H1 (cell line): ENCODE data around the gene WNT3A.

Source experiments
- BCL11A ChIP-seq, 2 experiments: IDR thresholded peaks; one replicate each; pipeline ENCODE4 v1.6.1; 2011; ENCODE audit warnings: low read depth in 2 of 2, low read length in 2 of 2, mild to moderate bottlenecking in 2 of 2
- CHD7 ChIP-seq: fragments of 300-600 bp; sonication (generic); IDR thresholded peaks from 2 replicates; pipeline ENCODE4 v1.7.1; 2012; ENCODE audit warnings: low read length, moderate library complexity, mild to moderate bottlenecking, inconsistent platforms; ENCODE audit not compliant: insufficient replicate concordance
- CTCF ChIP-seq, 3 experiments: IDR thresholded peaks; 1 replicate in 2 of 3; 2 replicates in 1 of 3; pipeline versions ENCODE4 v1.5.1 to v1.6.1; 2011; ENCODE audit warnings: low read length in 3 of 3, mild to moderate bottlenecking in 3 of 3, inconsistent platforms in 2 of 3, low read depth in 1 of 3, moderate library complexity in 1 of 3; ENCODE audit not compliant: insufficient read depth in 1 of 3; ENCODE audit errors: control extremely low read depth in 1 of 3
- EP300 ChIP-seq, 2 experiments: IDR thresholded peaks; 1 replicate in 1 of 2; 2 replicates in 1 of 2; pipeline ENCODE4 v1.6.1; 2011 to 2012; ENCODE audit warnings: low read depth in 2 of 2, low read length in 2 of 2, mild to moderate bottlenecking in 2 of 2, borderline replicate concordance in 1 of 2, inconsistent platforms in 1 of 2, moderate library complexity in 1 of 2
- KDM1A ChIP-seq: fragments of 200-600, 300-600 bp; sonication (generic); IDR thresholded peaks from 2 replicates; pipeline ENCODE4 v1.7.1; 2016; ENCODE audit warnings: mild to moderate bottlenecking, low read length, borderline replicate concordance
- POLR2A ChIP-seq, 2 experiments: IDR thresholded peaks; 1 replicate in 1 of 2; 2 replicates in 1 of 2; pipeline ENCODE4 v1.6.1; 2011; ENCODE audit warnings: low read depth in 2 of 2, low read length in 2 of 2, mild to moderate bottlenecking in 2 of 2; ENCODE audit errors: control extremely low read depth in 1 of 2
- RAD21 ChIP-seq, 2 experiments: IDR thresholded peaks in 1 of 2; conservative IDR thresholded peaks in 1 of 2; 2 replicates each; pipeline ENCODE4 v1.6.1; 2011; ENCODE audit warnings: low read depth in 2 of 2, low read length in 2 of 2, improper control_type of control experiment in 1 of 2, inconsistent platforms in 1 of 2, mild to moderate bottlenecking in 1 of 2, moderate library complexity in 1 of 2
- SP1 ChIP-seq: IDR thresholded peaks from 2 replicates; pipeline ENCODE4 v1.6.1; 2011; ENCODE audit warnings: low read depth, low read length
- ZNF274 ChIP-seq: IDR thresholded peaks from 2 replicates; pipeline ENCODE4 v1.7.0; 2012; ENCODE audit warnings: low read length, borderline replicate concordance; ENCODE audit errors: extremely low read depth

- TF ChIP-seq BCL11A (IDR thresholded peaks at IDR 0.05; ENCODE audit: low read depth in 2 of 2, low read length in 2 of 2), result no peak
- TF ChIP-seq CTCF (IDR thresholded peaks at IDR 0.05; ENCODE audit: control extremely low read depth in 1 of 3, insufficient read depth in 1 of 3, low read depth in 1 of 3, low read length in 3 of 3), result no peak
- TF ChIP-seq CHD7, result no peak
- no peak for TF ChIP-seq KDM1A
- no peak for TF ChIP-seq EP300 (IDR thresholded peaks at IDR 0.05; ENCODE audit: borderline replicate concordance in 1 of 2, low read depth in 2 of 2, low read length in 2 of 2)
- no peak for TF ChIP-seq POLR2A (IDR thresholded peaks at IDR 0.05; ENCODE audit: control extremely low read depth in 1 of 2, low read depth in 2 of 2, low read length in 2 of 2)
- TF ChIP-seq ZNF274, result no peak
- TF ChIP-seq SP1, result no peak
- no peak for TF ChIP-seq RAD21 (IDR thresholded peaks at IDR 0.05 in 1 of 2, conservative IDR thresholded peaks at IDR 0.05 in 1 of 2; ENCODE audit: low read depth in 2 of 2, low read length in 2 of 2)
Observed at GRCh38 chr1:228045871-228046270, 39.1 kb downstream of the WNT3A start.
